ENCODE data around the gene DCAF8L2.
A peak's percentile ranks its signal among the peaks of the same experiment; 100 is the strongest.

Gene DCAF8L2

GRCh38 chrX:27619975-27620374 is 29.8 kb downstream of the DCAF8L2 start:
- H3K27ac ChIP-seq, result no peak overlapping the region
- peak; percentile 67 for TF ChIP-seq CTCF (conservative IDR thresholded peaks at IDR 0.05)

GRCh38 chrX:27622883-27623282 is 32.7 kb downstream of the DCAF8L2 start:
- no peak overlapping the region for H3K27ac ChIP-seq
- no peak for TF ChIP-seq CTCF (conservative IDR thresholded peaks at IDR 0.05)

GRCh38 chrX:27626066-27626465 is 35.9 kb downstream of the DCAF8L2 start:
- no peak overlapping the region for H3K27ac ChIP-seq
- no peak for TF ChIP-seq CTCF (conservative IDR thresholded peaks at IDR 0.05)

- no peak for TF ChIP-seq CTCF (conservative IDR thresholded peaks at IDR 0.05)
- H3K27ac ChIP-seq, result no peak overlapping the region
These were observed 43.2 kb downstream of the DCAF8L2 start for GRCh38 chrX:27633328-27633727.

- TF ChIP-seq CTCF (conservative IDR thresholded peaks at IDR 0.05), result no peak
These were observed 66.4 kb downstream of the DCAF8L2 start for GRCh38 chrX:27656581-27656980.

GRCh38 chrX:27660878-27661277 is 70.7 kb downstream of the DCAF8L2 start:
- no peak overlapping the region for H3K27ac ChIP-seq
- TF ChIP-seq CTCF (conservative IDR thresholded peaks at IDR 0.05), result no peak

More at GRCh38 chrX:27656581-27656980, 66.4 kb downstream of the DCAF8L2 start:
- H3K27ac ChIP-seq, result no peak overlapping the region

GRCh38 chrX:27671234-27671633 is 81.1 kb downstream of the DCAF8L2 start:
- TF ChIP-seq CTCF (conservative IDR thresholded peaks at IDR 0.05), result no peak
- H3K27ac ChIP-seq, result no peak overlapping the region

GRCh38 chrX:27674491-27674890 is 84.3 kb downstream of the DCAF8L2 start:
- no peak overlapping the region for H3K27ac ChIP-seq
- no peak for TF ChIP-seq CTCF (conservative IDR thresholded peaks at IDR 0.05)

All from VCaP (cell line).